BLaER1 (cell line): ENCODE measurements around the gene ACACA.

ENCODE experiments used
- H3K27ac ChIP-seq: shearing (Covaris generic); formaldehyde crosslinking; 2 replicates; pipeline ENCODE4 v1.8.1; 2022
- H3K27me3 ChIP-seq: shearing (Covaris generic); formaldehyde crosslinking; 2 replicates; pipeline ENCODE4 v1.8.1; 2022
- H3K36me3 ChIP-seq: shearing (Covaris generic); formaldehyde crosslinking; 2 replicates; pipeline ENCODE4 v1.8.1; 2022
- H3K4me1 ChIP-seq: shearing (Covaris generic); formaldehyde crosslinking; 2 replicates; pipeline ENCODE4 v1.8.1; 2022
- H3K4me2 ChIP-seq: shearing (Covaris generic); formaldehyde crosslinking; 2 replicates; pipeline ENCODE4 v1.8.1; 2022
- H3K4me3 ChIP-seq: shearing (Covaris generic); formaldehyde crosslinking; 2 replicates; pipeline ENCODE4 v1.8.1; 2022
- H3K9ac ChIP-seq: shearing (Covaris generic); formaldehyde crosslinking; 2 replicates; pipeline ENCODE4 v1.8.1; 2022
- H3K9me3 ChIP-seq: shearing (Covaris generic); formaldehyde crosslinking; 2 replicates; pipeline ENCODE4 v1.8.1; 2022
- H4K20me1 ChIP-seq: shearing (Covaris generic); formaldehyde crosslinking; 2 replicates; pipeline ENCODE4 v1.8.1; 2022
- Cebpa-rat ChIP-seq: shearing (Covaris generic); IDR thresholded peaks from 2 replicates; pipeline ENCODE4 v1.8.1; 2022

ACACA gene

GRCh38 chr17:37273409-37274051 is 133.1 kb downstream of the ACACA start:
- TF ChIP-seq Cebpa-rat: no peak
- 0 out of 2 replicates have a peak, but pooled peaks cover 5% of the 10 kb centered on the region for H3K4me1 ChIP-seq
- H3K9ac ChIP-seq: no peak overlapping the region
- peaks cover 87% of the 10 kb centered on the region for H3K36me3 ChIP-seq
- no peaks in the 10 kb centered on the region for H3K27me3 ChIP-seq
- H3K4me2 ChIP-seq: no peak overlapping the region
- H3K27ac ChIP-seq: no peak overlapping the region
- H4K20me1 ChIP-seq: no peaks in the 10 kb centered on the region
- no peak overlapping the region for H3K4me3 ChIP-seq
- no peaks in the 10 kb centered on the region for H3K9me3 ChIP-seq

GRCh38 chr17:37265446-37266173 is 141.0 kb downstream of the ACACA start:
- Histone ChIP-seq H4K20me1 (no peaks in the 10 kb centered on the region), H3K4me2 (no peak overlapping the region), H3K4me1 (no peaks in the 10 kb centered on the region), H3K4me3 (no peak overlapping the region), H3K27ac (no peak overlapping the region), H3K27me3 (no peaks in the 10 kb centered on the region), H3K9me3 (peaks cover 32% of the 10 kb centered on the region), H3K36me3 (peaks cover 96% of the 10 kb centered on the region), H3K9ac (no peak overlapping the region)
- no peak for TF ChIP-seq Cebpa-rat

- Histone ChIP-seq H3K4me1 (no peaks in the 10 kb centered on the region), H3K27ac (no peak overlapping the region), H3K9ac (no peak overlapping the region), H4K20me1 (no peaks in the 10 kb centered on the region), H3K4me3 (no peak overlapping the region), H3K9me3 (peaks cover 16% of the 10 kb centered on the region), H3K27me3 (no peaks in the 10 kb centered on the region), H3K4me2 (no peak overlapping the region), H3K36me3 (peaks cover 81% of the 10 kb centered on the region)
- TF ChIP-seq Cebpa-rat: no peak
Measured at GRCh38 chr17:37261286-37261685, 145.3 kb downstream of the ACACA start.

GRCh38 chr17:37259030-37259735 is 147.5 kb downstream of the ACACA start:
- Histone ChIP-seq H4K20me1 (no peaks in the 10 kb centered on the region), H3K4me1 (no peaks in the 10 kb centered on the region), H3K36me3 (peaks cover 81% of the 10 kb centered on the region), H3K27me3 (no peaks in the 10 kb centered on the region), H3K9ac (no peak overlapping the region), H3K9me3 (no peaks in the 10 kb centered on the region), H3K27ac (no peak overlapping the region), H3K4me3 (no peak overlapping the region), H3K4me2 (no peak overlapping the region)
- TF ChIP-seq Cebpa-rat: no peak

GRCh38 chr17:37256627-37257026 is 150.0 kb downstream of the ACACA start:
- Histone ChIP-seq H3K36me3 (peaks cover 75% of the 10 kb centered on the region), H3K9me3 (no peaks in the 10 kb centered on the region), H3K9ac (no peak overlapping the region), H3K4me2 (no peak overlapping the region), H3K4me1 (peaks cover 4% of the 10 kb centered on the region; the same call in 1 of the 2 replicates), H3K4me3 (no peak overlapping the region), H4K20me1 (no peaks in the 10 kb centered on the region), H3K27me3 (no peaks in the 10 kb centered on the region), H3K27ac (no peak overlapping the region)
- no peak for TF ChIP-seq Cebpa-rat

GRCh38 chr17:37255432-37255831 is 151.2 kb downstream of the ACACA start:
- Histone ChIP-seq H3K27me3 (no peaks in the 10 kb centered on the region), H3K36me3 (peaks cover 75% of the 10 kb centered on the region), H4K20me1 (no peaks in the 10 kb centered on the region), H3K9me3 (no peaks in the 10 kb centered on the region), H3K9ac (no peak overlapping the region), H3K27ac (no peak overlapping the region), H3K4me2 (no peak overlapping the region), H3K4me1 (peaks cover 9% of the 10 kb centered on the region; the same call in 1 of the 2 replicates), H3K4me3 (no peak overlapping the region)
- no peak for TF ChIP-seq Cebpa-rat

DNA sequence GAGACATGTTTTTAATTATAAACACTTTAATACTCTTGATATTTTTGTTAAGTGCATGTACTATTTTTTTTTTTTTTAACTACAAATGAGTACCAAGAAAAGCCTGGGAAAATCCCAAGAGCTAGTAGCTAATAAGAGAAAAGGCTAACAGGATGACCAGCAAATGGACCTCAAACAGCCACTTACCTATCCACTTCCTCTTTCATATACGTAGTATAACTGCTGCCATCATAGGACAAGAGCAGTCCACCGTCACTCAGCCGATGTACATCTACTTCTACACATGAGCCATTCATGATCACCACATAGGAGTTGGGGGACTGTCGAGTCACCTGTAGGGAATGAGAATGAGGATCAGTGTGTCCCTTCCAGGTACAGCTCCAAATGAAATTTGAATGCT is 158.8 kb downstream of the ACACA start:
- Histone ChIP-seq H4K20me1 (no peaks in the 10 kb centered on the region), H3K4me1 (peaks cover 9% of the 10 kb centered on the region; the same call in 1 of the 2 replicates), H3K27ac (no peak overlapping the region), H3K9ac (no peak overlapping the region), H3K4me3 (no peak overlapping the region), H3K27me3 (no peaks in the 10 kb centered on the region), H3K4me2 (no peak overlapping the region), H3K9me3 (no peaks in the 10 kb centered on the region), H3K36me3 (peaks cover 94% of the 10 kb centered on the region)
- no peak for TF ChIP-seq Cebpa-rat

DNA sequence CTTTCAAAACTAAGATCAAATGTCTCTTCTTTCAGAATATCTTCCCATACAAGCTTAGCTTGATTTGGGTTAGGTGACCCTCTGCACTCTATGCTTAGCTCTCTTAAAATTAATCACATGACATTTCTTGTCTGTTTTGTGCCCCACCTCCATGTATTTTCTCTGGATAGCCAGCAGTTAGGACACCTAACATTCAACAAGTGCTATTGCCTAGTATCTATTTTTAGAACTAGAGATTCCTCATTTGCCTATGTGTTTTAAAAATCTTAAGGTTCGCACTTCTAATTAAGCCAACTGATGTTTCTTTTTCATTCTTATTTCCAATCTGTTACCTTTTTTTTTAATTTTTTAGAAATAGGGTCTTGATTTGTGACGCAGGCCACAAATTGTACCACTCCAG is 160.6 kb downstream of the ACACA start:
- no peak for TF ChIP-seq Cebpa-rat
- no peak overlapping the region for H3K4me2 ChIP-seq
- no peak overlapping the region for H3K9ac ChIP-seq
- no peak overlapping the region for H3K27ac ChIP-seq
- H3K36me3 ChIP-seq: peaks cover 98% of the 10 kb centered on the region
- peaks cover under 1% of the 10 kb centered on the region; the same call in 1 of the 2 replicates for H3K4me1 ChIP-seq
- no peaks in the 10 kb centered on the region for H4K20me1 ChIP-seq
- H3K9me3 ChIP-seq: no peaks in the 10 kb centered on the region
- no peak overlapping the region for H3K4me3 ChIP-seq
- no peaks in the 10 kb centered on the region for H3K27me3 ChIP-seq

- Histone ChIP-seq H3K4me3 (no peak overlapping the region), H4K20me1 (no peaks in the 10 kb centered on the region), H3K4me1 (no peaks in the 10 kb centered on the region), H3K27ac (no peak overlapping the region), H3K9ac (no peak overlapping the region), H3K27me3 (no peaks in the 10 kb centered on the region), H3K36me3 (peaks cover 94% of the 10 kb centered on the region), H3K9me3 (no peaks in the 10 kb centered on the region), H3K4me2 (no peak overlapping the region)
- TF ChIP-seq Cebpa-rat: no peak
Measured at GRCh38 chr17:37240381-37240780, 166.3 kb downstream of the ACACA start.
